Loucy (cell line): ENCODE data around the gene WARS2.

Experiments
- H2AFZ ChIP-seq: fragments of 200-600 bp; sonication (generic); 2 replicates; pipeline ENCODE4 v1.6.0; 2016; ENCODE audit warnings: antibody characterized with exemption, mild to moderate bottlenecking, low read length, moderate library complexity
- H3F3A ChIP-seq: fragments of 200-600 bp; 2 replicates; pipeline ENCODE4 v1.6.0; 2016; ENCODE audit warnings: antibody characterized with exemption, low read depth, mild to moderate bottlenecking
- H3K27me3 ChIP-seq: fragments of 200-600 bp; sonication (generic); 2 replicates; pipeline ENCODE4 v1.6.1; 2014; ENCODE audit warnings: low read length, mild to moderate bottlenecking; ENCODE audit not compliant: insufficient read depth, poor library complexity, severe bottlenecking
- H3K36me3 ChIP-seq: fragments of 200-600 bp; sonication (generic); 2 replicates; pipeline ENCODE4 v1.6.1; 2016; ENCODE audit warnings: low read length; ENCODE audit not compliant: insufficient read depth
- H3K4me1 ChIP-seq: fragments of 200-600 bp; sonication (generic); 2 replicates; pipeline ENCODE4 v1.5.1; 2014; ENCODE audit warnings: low read length, mild to moderate bottlenecking; ENCODE audit not compliant: insufficient read depth, poor library complexity, severe bottlenecking
- H3K4me2 ChIP-seq: fragments of 200-600 bp; sonication (generic); 2 replicates; pipeline ENCODE4 v1.6.0; 2014; ENCODE audit warnings: antibody characterized with exemption, low read length, low read depth, mild to moderate bottlenecking; ENCODE audit not compliant: poor library complexity, severe bottlenecking
- H3K4me3 ChIP-seq: fragments of 200-600 bp; sonication (generic); 2 replicates; pipeline ENCODE4 v1.5.1; 2014; ENCODE audit warnings: low read length, mild to moderate bottlenecking, mixed read lengths; ENCODE audit not compliant: poor library complexity, severe bottlenecking
- H3K79me2 ChIP-seq: fragments of 200-600 bp; sonication (generic); 2 replicates; pipeline ENCODE4 v1.6.1; 2014; ENCODE audit warnings: low read length; ENCODE audit not compliant: insufficient read depth
- H3K9ac ChIP-seq: fragments of 200-600 bp; sonication (generic); 2 replicates; pipeline ENCODE4 v1.6.0; 2014; ENCODE audit warnings: mild to moderate bottlenecking, low read depth, low read length, moderate library complexity; ENCODE audit not compliant: poor library complexity, severe bottlenecking
- H3K9me2 ChIP-seq: fragments of 200-600 bp; sonication (generic); replicated peaks from 2 replicates; pipeline ENCODE4 v1.6.1; 2016; ENCODE audit warnings: low read depth, low read length, mixed read lengths
- H3K9me3 ChIP-seq: fragments of 200-600 bp; sonication (generic); 2 replicates; pipeline ENCODE4 v1.6.1; 2014; ENCODE audit warnings: mild to moderate bottlenecking, antibody characterized with exemption, low read length, low read depth; ENCODE audit not compliant: insufficient read depth
- H4K20me1 ChIP-seq: fragments of 200-600 bp; sonication (generic); 2 replicates; pipeline ENCODE4 v1.6.0; 2014; ENCODE audit warnings: antibody characterized with exemption, low read length, mild to moderate bottlenecking; ENCODE audit not compliant: insufficient read depth, poor library complexity, severe bottlenecking
- EZH2phosphoT487 ChIP-seq: fragments of 200-600 bp; IDR thresholded peaks from 2 replicates; pipeline ENCODE4 v1.6.1; 2018; ENCODE audit warnings: antibody characterized with exemption, mild to moderate bottlenecking, moderate library complexity, borderline replicate concordance
- TF ChIP-seq, protein P1 (sequence below): fragments of 200-600 bp; sonication (generic); conservative IDR thresholded peaks from 2 replicates; pipeline ENCODE4 v1.5.1; 2014; ENCODE audit warnings: mild to moderate bottlenecking, antibody characterized with exemption, low read length

Gene WARS2

DNA sequence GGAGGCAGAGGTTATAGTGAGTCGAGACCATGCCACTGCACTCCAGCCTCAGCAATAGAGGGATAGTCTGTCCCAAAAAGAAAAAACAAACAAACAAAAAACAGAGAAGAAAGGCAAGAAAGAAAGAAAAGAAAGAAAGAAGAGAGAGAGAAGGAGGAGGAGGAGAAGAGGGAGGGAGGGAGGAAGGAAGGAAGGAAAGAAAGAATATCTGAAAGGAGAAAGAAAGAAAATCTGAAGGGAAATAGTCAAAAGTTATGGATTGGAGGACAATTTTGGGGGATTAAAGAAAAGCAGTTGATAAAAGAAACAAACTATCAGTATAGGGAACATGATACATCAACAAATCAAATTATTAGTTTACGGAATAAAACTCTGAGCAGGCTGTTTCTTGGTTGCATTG, 84.9 kb downstream of the WARS2 start:
- Histone ChIP-seq H3K9me2 (no peaks in the 10 kb centered on the region), H3K9me3 (no peaks in the 10 kb centered on the region), H2AFZ (no peak overlapping the region), H3K9ac (no peak overlapping the region), H3K4me3 (no peak overlapping the region), H4K20me1 (no peaks in the 10 kb centered on the region), H3K36me3 (no peaks in the 10 kb centered on the region), H3K4me1 (no peaks in the 10 kb centered on the region), H3K79me2 (no peaks in the 10 kb centered on the region), H3F3A (no peaks in the 10 kb centered on the region), H3K27me3 (no peaks in the 10 kb centered on the region), H3K4me2 (no peak overlapping the region)
- TF ChIP-seq, protein P1, sequence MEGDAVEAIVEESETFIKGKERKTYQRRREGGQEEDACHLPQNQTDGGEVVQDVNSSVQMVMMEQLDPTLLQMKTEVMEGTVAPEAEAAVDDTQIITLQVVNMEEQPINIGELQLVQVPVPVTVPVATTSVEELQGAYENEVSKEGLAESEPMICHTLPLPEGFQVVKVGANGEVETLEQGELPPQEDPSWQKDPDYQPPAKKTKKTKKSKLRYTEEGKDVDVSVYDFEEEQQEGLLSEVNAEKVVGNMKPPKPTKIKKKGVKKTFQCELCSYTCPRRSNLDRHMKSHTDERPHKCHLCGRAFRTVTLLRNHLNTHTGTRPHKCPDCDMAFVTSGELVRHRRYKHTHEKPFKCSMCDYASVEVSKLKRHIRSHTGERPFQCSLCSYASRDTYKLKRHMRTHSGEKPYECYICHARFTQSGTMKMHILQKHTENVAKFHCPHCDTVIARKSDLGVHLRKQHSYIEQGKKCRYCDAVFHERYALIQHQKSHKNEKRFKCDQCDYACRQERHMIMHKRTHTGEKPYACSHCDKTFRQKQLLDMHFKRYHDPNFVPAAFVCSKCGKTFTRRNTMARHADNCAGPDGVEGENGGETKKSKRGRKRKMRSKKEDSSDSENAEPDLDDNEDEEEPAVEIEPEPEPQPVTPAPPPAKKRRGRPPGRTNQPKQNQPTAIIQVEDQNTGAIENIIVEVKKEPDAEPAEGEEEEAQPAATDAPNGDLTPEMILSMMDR, result no peak
- TF ChIP-seq EZH2phosphoT487, result no peak

DNA sequence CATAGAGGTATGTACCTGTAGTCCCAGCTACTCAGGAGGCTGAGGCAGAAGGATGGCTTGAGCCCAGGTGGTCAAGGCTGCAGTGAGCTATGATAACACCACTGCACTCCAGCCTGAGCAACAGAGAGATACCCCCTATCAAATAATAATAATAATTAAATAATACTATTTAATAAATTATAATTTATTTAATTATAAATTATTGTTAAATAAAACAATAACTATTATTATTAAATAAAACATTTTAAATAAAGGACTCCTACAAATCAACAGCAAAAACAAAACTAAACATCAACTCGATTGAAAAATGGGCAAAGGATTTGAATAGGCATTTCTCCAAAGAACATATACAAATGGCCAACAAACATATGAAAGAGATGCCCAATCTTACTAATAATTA, 86.5 kb downstream of the WARS2 start:
- Histone ChIP-seq H3K9me3 (no peaks in the 10 kb centered on the region), H3K4me2 (no peak overlapping the region), H3K36me3 (no peaks in the 10 kb centered on the region), H4K20me1 (no peaks in the 10 kb centered on the region), H2AFZ (no peak overlapping the region), H3K4me3 (no peak overlapping the region), H3K27me3 (no peaks in the 10 kb centered on the region), H3K9me2 (no peaks in the 10 kb centered on the region), H3K79me2 (no peaks in the 10 kb centered on the region), H3K4me1 (no peaks in the 10 kb centered on the region), H3K9ac (no peak overlapping the region), H3F3A (no peaks in the 10 kb centered on the region)
- TF ChIP-seq, protein P1, result no peak
- no peak for TF ChIP-seq EZH2phosphoT487

DNA sequence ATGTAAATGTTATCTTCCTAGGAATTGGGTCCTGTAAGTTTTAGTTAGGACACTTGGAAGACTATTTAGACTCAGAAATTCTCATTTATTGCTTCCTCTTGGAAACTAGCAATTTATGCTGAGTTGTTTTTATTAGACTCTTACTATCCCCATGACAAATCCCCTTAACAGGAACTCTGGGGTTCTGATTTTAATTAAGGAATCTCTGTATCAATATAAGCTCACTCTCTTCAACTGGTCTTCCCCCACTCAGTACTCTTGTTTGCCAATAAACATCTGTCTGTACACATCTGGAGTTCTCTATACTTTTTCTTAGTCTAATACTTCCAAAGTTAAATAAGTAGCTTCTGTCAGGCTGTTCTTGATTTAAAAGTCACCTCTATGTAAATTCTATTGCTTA, 88.2 kb downstream of the WARS2 start:
- Histone ChIP-seq H3K4me2 (no peak overlapping the region), H2AFZ (no peak overlapping the region), H4K20me1 (no peaks in the 10 kb centered on the region), H3F3A (no peaks in the 10 kb centered on the region), H3K36me3 (no peaks in the 10 kb centered on the region), H3K27me3 (no peaks in the 10 kb centered on the region), H3K4me3 (no peak overlapping the region), H3K9ac (no peak overlapping the region), H3K4me1 (no peaks in the 10 kb centered on the region), H3K9me2 (no peaks in the 10 kb centered on the region), H3K79me2 (no peaks in the 10 kb centered on the region), H3K9me3 (no peaks in the 10 kb centered on the region)
- no peak for TF ChIP-seq EZH2phosphoT487
- TF ChIP-seq, protein P1, result no peak
